Left kidney (tissue), 2 donors: ENCODE results near the gene RASIP1. TPM values are rescaled to one million over a fixed set of nuclear protein-coding genes. Genes with fewer than 3 reads are reported as not detected.
"Not testable (repeated sequence)": the region's sequence is repeated elsewhere in the genome, so short reads cannot be mapped to it uniquely, and the experiment has no call there.

Source experiments
- DNase-seq: peaks from one replicate; pipeline ENCODE4 v3.0.0-alpha.2; 2013
- polyA plus RNA-seq: library from polyadenylated mRNA; unstranded; fragments of 120-200 nt; gene quantifications from one replicate; pipeline ENCODE4 v1.2.1, GENCODE V29; 2013; ENCODE audit not compliant: insufficient read length

The RASIP1 gene
- polyA plus RNA-seq, 1 donor: 11.9 TPM

- no peak for DNase-seq
Observed at GRCh38 chr19:48713041-48713863, 27.2 kb downstream of the RASIP1 start.

DNA sequence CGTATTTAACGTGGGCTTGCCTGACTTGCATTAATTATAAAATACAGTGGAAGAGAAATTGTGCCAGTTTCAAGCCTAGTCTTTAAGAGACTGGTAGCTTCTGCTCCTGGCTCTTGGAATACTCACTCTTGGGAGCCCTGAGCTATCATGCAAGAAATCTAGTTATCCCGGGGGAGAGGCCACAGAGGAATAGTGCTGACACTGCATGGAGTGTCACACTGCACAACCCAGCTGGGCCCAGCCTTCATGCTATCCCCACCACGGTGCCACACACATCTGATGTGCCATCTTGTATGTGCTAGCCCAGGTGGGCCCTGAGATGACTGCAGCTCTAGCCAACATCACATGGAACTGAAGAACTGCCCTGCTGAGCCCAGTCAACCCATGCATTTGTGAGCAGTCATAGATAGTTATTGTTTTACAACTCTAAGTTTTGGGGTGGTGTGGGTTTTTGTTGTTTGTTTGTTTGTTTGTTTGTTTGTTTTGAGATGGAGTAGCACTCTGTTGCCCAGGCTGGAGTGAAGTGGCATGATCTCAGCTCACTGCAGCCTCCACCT, 29.2 kb downstream of the RASIP1 start:
- DNase-seq: no peak

DNA sequence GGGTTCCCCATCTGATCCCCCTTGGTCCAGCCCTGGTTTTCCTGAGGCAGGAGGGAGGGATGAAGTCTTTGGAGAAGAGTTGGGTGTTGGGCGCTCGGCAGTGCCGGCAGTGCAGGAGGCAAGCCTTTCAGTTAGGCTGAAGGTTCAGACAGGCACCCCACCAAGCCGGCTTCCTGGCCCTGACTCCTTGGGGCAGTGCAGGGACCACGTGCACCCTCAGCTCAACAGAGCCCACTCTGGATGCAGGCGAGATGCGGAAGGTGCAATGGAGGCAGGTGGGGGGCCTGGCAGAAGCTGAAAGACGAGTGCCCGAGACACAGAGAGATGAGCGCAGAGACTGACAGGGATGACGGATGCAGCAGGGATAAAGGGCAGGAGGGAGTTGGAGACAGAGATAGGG, 31.9 kb downstream of the RASIP1 start:
- no peak for DNase-seq

- no peak for DNase-seq
Observed at GRCh38 chr19:48705431-48705830, 35.0 kb downstream of the RASIP1 start.

- DNase-seq: no peak
Observed at GRCh38 chr19:48703316-48703715, 37.1 kb downstream of the RASIP1 start.

GRCh38 chr19:48702701-48703100, 37.7 kb downstream of the RASIP1 start:
- DNase-seq: no peak

- DNase-seq: no peak
Observed at GRCh38 chr19:48698046-48698445, 42.4 kb downstream of the RASIP1 start.

DNA sequence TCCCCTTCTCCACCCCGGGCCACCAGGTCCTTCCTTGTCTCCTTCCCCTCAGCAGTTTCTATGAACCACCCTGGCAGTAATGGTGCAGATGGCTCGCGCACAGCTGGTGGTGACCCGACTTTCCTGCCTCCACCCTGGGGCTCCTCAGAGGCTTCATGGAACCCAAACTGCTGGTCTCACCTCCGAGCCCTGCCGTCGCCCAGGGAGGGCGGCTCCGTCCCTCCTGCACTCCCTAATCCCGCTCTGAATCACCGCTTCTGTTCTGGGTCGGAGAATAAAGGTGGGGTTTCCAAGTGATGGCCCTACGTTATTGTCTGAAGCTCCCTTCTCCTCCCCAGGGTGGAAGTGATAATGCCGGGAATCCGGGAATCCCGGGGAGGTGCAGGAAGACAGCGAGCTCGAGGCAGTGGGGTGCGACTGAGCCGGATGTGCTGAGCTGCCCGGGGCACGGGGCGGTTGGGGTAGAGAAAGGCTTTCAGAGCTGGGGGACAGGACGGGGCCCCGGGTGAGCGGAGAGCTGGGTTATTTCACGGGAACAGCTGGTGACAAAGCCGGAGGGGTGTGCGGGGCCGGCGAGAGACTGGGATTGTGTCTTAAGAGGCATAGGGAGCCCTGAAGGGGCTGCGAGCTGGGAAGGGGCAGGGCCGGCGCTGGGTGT, 43.9 kb downstream of the RASIP1 start:
- DNase-seq: no peak

DNA sequence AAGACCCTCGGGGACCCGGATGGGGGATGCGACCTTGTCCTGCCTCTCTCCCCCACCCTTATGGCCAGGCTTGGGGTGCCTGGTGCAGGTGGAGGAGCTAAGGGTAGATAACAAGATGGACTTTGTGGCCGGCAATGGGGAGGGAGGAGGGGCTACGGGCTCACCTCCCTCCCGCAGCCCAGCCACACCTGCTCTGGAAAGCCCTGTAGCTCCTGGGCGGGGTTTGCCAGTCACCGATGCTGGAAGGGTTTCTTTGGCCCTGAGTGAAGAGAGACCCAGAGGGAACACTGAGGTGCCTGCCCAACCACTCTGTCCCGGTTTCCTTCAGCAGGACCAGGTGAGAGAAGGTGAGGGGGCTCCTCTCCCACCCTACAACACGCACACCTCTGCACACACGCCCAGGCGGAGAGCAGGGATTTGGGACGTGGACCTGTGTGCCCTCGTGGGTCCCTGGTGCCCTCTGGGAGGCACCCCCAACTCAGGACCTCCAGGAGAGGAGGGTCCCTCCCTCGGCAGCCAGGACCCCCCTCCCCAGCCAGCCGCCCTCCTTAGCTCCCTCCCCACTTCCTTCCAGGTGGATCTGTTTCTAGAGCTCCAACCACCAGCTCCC, 44.6 kb downstream of the RASIP1 start, which contains the start of gene FUT2:
Gene FUT2, plus strand, starts transcription at position 229 of the 610 bp plus-strand sequence. CDS start 6,986 bp downstream, outside the sequence.
- no peak for DNase-seq

GRCh38 chr19:48693629-48694028, 46.8 kb downstream of the RASIP1 start:
- not testable (repeated sequence) for DNase-seq

DNA sequence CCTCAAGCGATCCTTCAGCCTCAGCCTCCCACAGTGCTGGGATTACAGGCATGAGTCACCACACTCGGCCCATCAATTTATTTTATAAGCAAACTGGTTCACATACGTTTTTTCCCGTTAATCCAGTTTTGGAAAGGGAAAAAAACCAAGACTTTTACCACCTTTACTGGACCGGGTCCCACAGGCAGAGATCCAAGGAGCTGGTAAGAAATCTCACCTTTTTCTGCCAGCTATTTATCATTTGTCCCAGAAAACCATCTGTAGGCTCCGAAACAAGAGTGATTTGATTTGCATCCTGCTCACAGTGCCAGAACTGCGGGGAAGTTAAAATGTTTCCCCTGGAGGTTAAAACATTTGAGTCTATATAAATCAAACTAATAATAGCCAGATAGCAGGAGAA, 51.0 kb downstream of the RASIP1 start:
- no peak for DNase-seq

DNA sequence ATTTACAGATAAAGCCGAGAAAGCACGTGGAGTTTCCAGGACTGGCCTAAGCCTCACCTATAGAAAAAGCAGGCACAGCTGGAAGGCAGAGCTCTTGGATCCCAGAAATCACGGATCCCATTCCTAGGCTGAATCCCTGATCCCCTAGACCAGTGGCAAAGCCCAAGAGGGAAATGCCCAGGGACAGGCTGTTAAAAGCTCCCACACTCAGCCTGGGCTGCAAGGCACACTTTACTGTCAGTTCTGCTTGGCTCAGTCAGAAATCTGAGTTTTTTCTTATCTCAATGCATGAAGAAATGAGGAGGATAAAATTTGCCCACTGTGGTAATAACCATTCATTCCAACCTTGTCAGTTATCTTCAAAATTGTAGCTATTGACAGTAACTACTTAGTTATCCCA, 52.6 kb downstream of the RASIP1 start:
- no peak for DNase-seq

DNA sequence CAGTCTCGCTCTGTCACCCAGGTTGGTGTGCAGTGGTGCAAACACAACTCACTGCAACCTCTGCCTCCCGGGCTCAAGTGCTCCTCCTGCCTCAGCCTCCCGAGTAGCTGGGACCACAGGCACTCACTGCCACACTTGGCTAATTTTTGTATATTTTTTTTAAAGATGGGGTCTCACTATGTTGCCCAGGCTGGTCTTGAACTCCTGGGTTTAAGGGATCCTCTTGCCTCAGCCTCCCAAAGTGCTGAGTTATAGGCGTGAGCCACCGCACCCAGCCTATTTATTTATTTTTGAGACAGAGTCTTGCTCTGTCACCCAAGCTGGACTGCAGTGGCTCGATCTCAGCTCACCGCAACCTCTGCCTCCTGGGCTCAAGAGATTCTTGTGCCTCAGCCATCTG, 53.8 kb downstream of the RASIP1 start:
- DNase-seq: not testable (repeated sequence)

- no peak for DNase-seq
Observed at GRCh38 chr19:48686088-48686487, 54.3 kb downstream of the RASIP1 start.

GRCh38 chr19:48685583-48685982, 54.8 kb downstream of the RASIP1 start:
- no peak for DNase-seq

GRCh38 chr19:48683349-48683748, 57.1 kb downstream of the RASIP1 start:
- DNase-seq: no peak

GRCh38 chr19:48681127-48681470, 59.3 kb downstream of the RASIP1 start:
- no peak for DNase-seq

GRCh38 chr19:48680436-48681126, 59.8 kb downstream of the RASIP1 start:
- DNase-seq: no peak

- DNase-seq: not testable (repeated sequence)
Observed at GRCh38 chr19:48680006-48680405, 60.4 kb downstream of the RASIP1 start.

GRCh38 chr19:48678201-48678600, 62.2 kb downstream of the RASIP1 start:
- DNase-seq: no peak

- no peak for DNase-seq
Observed at GRCh38 chr19:48676887-48677286, 63.5 kb downstream of the RASIP1 start.

- DNase-seq: no peak
Observed at GRCh38 chr19:48676487-48676886, 63.9 kb downstream of the RASIP1 start.
